OCI-LY7 (cell line): ENCODE data around the gene HIVEP2. TPM values are rescaled to one million over a fixed set of nuclear protein-coding genes. Genes with fewer than 3 reads are reported as not detected.
A peak's percentile ranks its signal among the peaks of the same experiment; 100 is the strongest.

Experiments used
- BruUV-seq: library from RNA; stranded (reverse); fragments of 400-500 nt; replicated peaks from 2 replicates; lab custom pipeline; 2021; lab: Mats Ljungman, UMichigan
- CTCF ChIA-PET: fragments of 300-600 bp; sonication (Branson Sonifier 250); formaldehyde crosslinking; loops from one replicate; lab custom pipeline; 2022; ENCODE audit warnings: antibody characterized with exemption; ENCODE audit not compliant: unreplicated experiment; lab: Charles Lee
- POLR2A ChIA-PET: fragments of 300-600 bp; sonication (Branson Sonifier 250); formaldehyde crosslinking; loops from one replicate; lab custom pipeline; 2022; ENCODE audit warnings: antibody characterized with exemption; lab: Charles Lee
- DNase-seq: peaks from one replicate; pipeline ENCODE4 v3.0.0-alpha.2; 2015; ENCODE audit warnings: low spot score
- H2AFZ ChIP-seq: fragments of 200-600 bp; sonication (generic), shearing (Covaris generic); 2 replicates; pipeline ENCODE4 v1.6.1; 2014; ENCODE audit warnings: mild to moderate bottlenecking, antibody characterized with exemption, low read length, moderate library complexity
- H3K27ac ChIP-seq: fragments of 200-600 bp; sonication (generic); 2 replicates; pipeline ENCODE4 v1.5.1; 2014; ENCODE audit warnings: mixed run types, low read depth, mild to moderate bottlenecking, moderate library complexity, low read length, inconsistent platforms; ENCODE audit not compliant: poor library complexity, severe bottlenecking
- H3K36me3 ChIP-seq: fragments of 200-600 bp; sonication (generic); 2 replicates; pipeline ENCODE4 v1.6.1; 2014; ENCODE audit warnings: mild to moderate bottlenecking, antibody characterized with exemption, low read length, moderate library complexity, mixed read lengths; ENCODE audit not compliant: insufficient read depth
- H3K4me1 ChIP-seq: fragments of 200-600 bp; sonication (generic); 2 replicates; pipeline ENCODE4 v1.5.1; 2014; ENCODE audit warnings: mild to moderate bottlenecking, low read length; ENCODE audit not compliant: insufficient read depth, poor library complexity, severe bottlenecking
- H3K4me2 ChIP-seq: fragments of 200-600 bp; sonication (generic); 2 replicates; pipeline ENCODE4 v1.6.1; 2014; ENCODE audit warnings: mild to moderate bottlenecking, low read length
- H3K4me3 ChIP-seq: fragments of 200-600 bp; sonication (generic); 2 replicates; pipeline ENCODE4 v1.5.1; 2014; ENCODE audit warnings: mild to moderate bottlenecking, low read depth, low read length; ENCODE audit not compliant: poor library complexity, severe bottlenecking
- H3K79me2 ChIP-seq: fragments of 200-600 bp; sonication (generic); 2 replicates; pipeline ENCODE4 v1.6.1; 2016; ENCODE audit warnings: low read depth, mild to moderate bottlenecking, low read length, moderate library complexity, mixed read lengths; ENCODE audit not compliant: insufficient read depth
- H3K9me2 ChIP-seq: fragments of 200-600 bp; sonication (generic); 2 replicates; pipeline ENCODE4 v1.6.1; 2016; ENCODE audit warnings: mild to moderate bottlenecking, low read length, mixed read lengths; ENCODE audit not compliant: insufficient read depth
- H3K9me3 ChIP-seq: fragments of 200-600 bp; sonication (generic); 2 replicates; pipeline ENCODE4 v1.6.1; 2014; ENCODE audit warnings: mild to moderate bottlenecking, mixed run types, low read length, mixed read lengths
- H4K20me1 ChIP-seq: fragments of 200-600 bp; sonication (generic); 2 replicates; pipeline ENCODE4 v1.6.1; 2014; ENCODE audit warnings: mild to moderate bottlenecking, antibody characterized with exemption, low read length, moderate library complexity, mixed read lengths; ENCODE audit not compliant: insufficient read depth
- EZH2phosphoT487 ChIP-seq: fragments of 200-600 bp; sonication (generic); IDR thresholded peaks from 2 replicates; pipeline ENCODE4 v1.6.1; 2018; ENCODE audit warnings: low read depth, borderline replicate concordance, mild to moderate bottlenecking, mixed run types, antibody characterized with exemption, low read length, moderate library complexity, mixed read lengths
- intact Hi-C: fragments of 100-400 bp; cut with micrococcal nuclease; formaldehyde crosslinking; loops from one replicate; pipeline ENCODE4 v1.10.0; 2022; ENCODE audit not compliant: unreplicated experiment
- total RNA-seq, 2 experiments: library from RNA; depleted of rRNA in 1 of 2; stranded (reverse); fragments of >200 nt in 1 of 2; shearing (Covaris generic) in 1 of 2; gene quantifications; 2 replicates each; pipeline ENCODE4 v1.2.3, GENCODE V29; 2014 to 2022
- TF ChIP-seq, protein P1 (sequence below): fragments of 200-600 bp; sonication (generic); conservative IDR thresholded peaks from 2 replicates; pipeline ENCODE4 v1.5.1; 2014; ENCODE audit warnings: mild to moderate bottlenecking, antibody characterized with exemption, low read length, moderate library complexity, mixed read lengths

The HIVEP2 gene
- total RNA-seq, 2 experiments from 2014 or later, result 18.8 to 24.6 TPM

DNA sequence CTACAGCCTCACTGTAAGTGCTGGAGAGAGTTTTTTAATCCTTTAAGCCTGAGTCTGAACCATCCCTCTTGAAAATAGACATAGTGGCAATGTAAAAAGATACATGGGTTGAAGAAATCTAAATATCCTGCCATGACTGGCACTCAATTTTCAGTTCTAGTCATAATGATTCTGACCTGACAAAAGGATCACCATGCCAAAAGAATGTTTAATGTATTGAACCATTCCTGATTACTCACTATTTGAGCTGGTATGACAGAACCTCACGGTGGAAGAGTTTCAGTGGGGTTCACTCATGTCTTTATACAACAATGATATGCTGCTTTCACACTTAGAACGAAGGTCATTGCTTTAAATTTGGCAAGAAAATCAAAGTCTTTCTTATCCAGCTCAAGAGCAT, 93.4 kb downstream of the HIVEP2 start:
- H3K36me3 ChIP-seq, result no peaks in the 10 kb centered on the region; the same call in 1 of the 2 replicates
- H2AFZ ChIP-seq, result no peak overlapping the region
- ChIA-PET CTCF (no interaction called here), POLR2A (interaction anchor here (1.4 to 3.1 kb wide), 2 partner anchors 8 to 32 kb away, joined by 6 to 20 read pairs; no protein-coding TSS in a partner anchor)
- peaks cover 87% of the 10 kb centered on the region; the same call in 1 of the 2 replicates for H3K79me2 ChIP-seq
- H3K9me3 ChIP-seq, result no peaks in the 10 kb centered on the region
- H3K4me1 ChIP-seq, result peaks cover 100% of the 10 kb centered on the region
- H3K9me2 ChIP-seq, result no peaks in the 10 kb centered on the region
- H4K20me1 ChIP-seq, result no peaks in the 10 kb centered on the region; the same call in 1 of the 2 replicates
- peak overlapping the region; percentile 94 for H3K27ac ChIP-seq
- intact Hi-C loops, result no loop called here
- H3K4me3 ChIP-seq, result peak overlapping the region; percentile 26
- TF ChIP-seq, protein P1, sequence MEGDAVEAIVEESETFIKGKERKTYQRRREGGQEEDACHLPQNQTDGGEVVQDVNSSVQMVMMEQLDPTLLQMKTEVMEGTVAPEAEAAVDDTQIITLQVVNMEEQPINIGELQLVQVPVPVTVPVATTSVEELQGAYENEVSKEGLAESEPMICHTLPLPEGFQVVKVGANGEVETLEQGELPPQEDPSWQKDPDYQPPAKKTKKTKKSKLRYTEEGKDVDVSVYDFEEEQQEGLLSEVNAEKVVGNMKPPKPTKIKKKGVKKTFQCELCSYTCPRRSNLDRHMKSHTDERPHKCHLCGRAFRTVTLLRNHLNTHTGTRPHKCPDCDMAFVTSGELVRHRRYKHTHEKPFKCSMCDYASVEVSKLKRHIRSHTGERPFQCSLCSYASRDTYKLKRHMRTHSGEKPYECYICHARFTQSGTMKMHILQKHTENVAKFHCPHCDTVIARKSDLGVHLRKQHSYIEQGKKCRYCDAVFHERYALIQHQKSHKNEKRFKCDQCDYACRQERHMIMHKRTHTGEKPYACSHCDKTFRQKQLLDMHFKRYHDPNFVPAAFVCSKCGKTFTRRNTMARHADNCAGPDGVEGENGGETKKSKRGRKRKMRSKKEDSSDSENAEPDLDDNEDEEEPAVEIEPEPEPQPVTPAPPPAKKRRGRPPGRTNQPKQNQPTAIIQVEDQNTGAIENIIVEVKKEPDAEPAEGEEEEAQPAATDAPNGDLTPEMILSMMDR, result no peak
- TF ChIP-seq EZH2phosphoT487, result no peak
- BruUV-seq, result no TSS peak
- DNase-seq, result no peak
- H3K4me2 ChIP-seq, result peak overlapping the region; percentile 72

DNA sequence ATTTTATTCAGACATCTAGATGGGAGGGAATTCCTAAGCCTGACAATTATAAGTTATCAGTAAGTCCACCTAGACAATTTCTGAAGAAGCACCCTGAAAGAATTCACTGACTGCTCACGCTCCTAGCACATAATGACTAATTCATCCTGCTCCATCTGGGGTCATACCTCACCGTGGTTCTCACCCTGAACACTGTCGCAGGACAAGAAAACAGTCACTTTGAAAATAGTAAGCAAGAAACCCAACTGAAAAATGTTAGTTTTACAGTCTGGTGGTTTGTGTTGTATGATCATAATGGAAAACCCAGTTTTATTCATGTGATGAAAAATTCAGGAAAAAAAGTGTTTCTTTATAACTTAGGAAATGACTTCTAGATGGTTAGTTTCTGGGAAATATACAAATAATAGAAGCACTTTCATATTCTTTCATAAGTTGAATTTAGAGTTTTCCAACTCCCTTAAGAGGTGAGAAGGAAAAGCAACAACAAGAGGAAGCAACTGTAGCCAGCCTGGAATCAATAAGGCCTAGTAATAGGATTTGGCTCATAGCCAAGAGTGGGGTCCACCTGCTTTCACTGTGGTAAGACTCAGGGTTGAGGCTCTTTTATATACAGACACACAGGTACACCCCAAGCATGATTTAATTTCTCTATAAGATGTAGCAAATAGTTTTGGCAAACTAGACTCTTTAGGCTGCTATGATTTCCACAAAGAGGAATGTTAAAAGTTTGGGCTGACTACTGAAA, 94.1 kb downstream of the HIVEP2 start:
- Histone ChIP-seq H3K4me3 (peak overlapping the region; percentile 26), H3K9me3 (no peaks in the 10 kb centered on the region), H3K79me2 (peaks cover 88% of the 10 kb centered on the region; the same call in 1 of the 2 replicates), H3K36me3 (no peaks in the 10 kb centered on the region; the same call in 1 of the 2 replicates), H3K27ac (peak overlapping the region; percentile 94), H3K9me2 (no peaks in the 10 kb centered on the region), H2AFZ (no peak overlapping the region; the same call in 1 of the 2 replicates), H4K20me1 (no peaks in the 10 kb centered on the region; the same call in 1 of the 2 replicates), H3K4me2 (peak overlapping the region; percentile 72), H3K4me1 (peaks cover 100% of the 10 kb centered on the region)
- no TSS peak for BruUV-seq
- CTCF ChIA-PET, result no interaction called here
- POLR2A ChIA-PET, result interaction anchor here (1.1 kb wide), 1 partner anchor 143 kb away, joined by 3 read pairs; no protein-coding TSS in a partner anchor
- intact Hi-C loops, result no loop called here
- TF ChIP-seq, protein P1, result no peak
- no peak for TF ChIP-seq EZH2phosphoT487
- peak; percentile 60 for DNase-seq
